Activated gamma-delta T cell treated with anti-CD3 and anti-CD28 coated beads, Interleukin-2, amount 50 U/mL, for 16 hours (primary cell): ENCODE measurements around the gene TMEM108.

Experiments used
- DNase-seq: peaks from one replicate; pipeline ENCODE4 v3.0.0-alpha.2; 2020; ENCODE audit warnings: low read depth

Gene TMEM108

GRCh38 chr3:133278260-133279043 is 240.3 kb downstream of the TMEM108 start:
- DNase-seq = no peak

- DNase-seq = no peak
These were observed 242.4 kb downstream of the TMEM108 start for GRCh38 chr3:133280586-133280985.

- no peak for DNase-seq
These were observed 244.0 kb downstream of the TMEM108 start for GRCh38 chr3:133282236-133282635.

GRCh38 chr3:133283958-133284807 is 246.0 kb downstream of the TMEM108 start:
- no peak for DNase-seq

- no peak for DNase-seq
These were observed 251.1 kb downstream of the TMEM108 start for GRCh38 chr3:133289322-133289721.

GRCh38 chr3:133292296-133292695 is 254.1 kb downstream of the TMEM108 start:
- DNase-seq = no peak

- DNase-seq = no peak
These were observed 255.4 kb downstream of the TMEM108 start for GRCh38 chr3:133293397-133294110.

- DNase-seq = no peak
These were observed 256.1 kb downstream of the TMEM108 start for GRCh38 chr3:133294253-133294652.

- no peak for DNase-seq
These were observed 257.2 kb downstream of the TMEM108 start for GRCh38 chr3:133295199-133295901.

- DNase-seq = no peak
These were observed 258.0 kb downstream of the TMEM108 start for GRCh38 chr3:133295944-133296917.

- DNase-seq = no peak
These were observed 258.8 kb downstream of the TMEM108 start for GRCh38 chr3:133296981-133297380.

GRCh38 chr3:133300102-133300501 is 261.9 kb downstream of the TMEM108 start:
- DNase-seq = no peak

GRCh38 chr3:133301194-133301593 is 263.0 kb downstream of the TMEM108 start:
- DNase-seq = no peak

GRCh38 chr3:133301731-133302130 is 263.5 kb downstream of the TMEM108 start:
- DNase-seq = no peak

GRCh38 chr3:133303430-133303829 is 265.2 kb downstream of the TMEM108 start:
- no peak for DNase-seq

GRCh38 chr3:133317866-133318265 is 279.7 kb downstream of the TMEM108 start:
- DNase-seq = no peak

- no peak for DNase-seq
These were observed 290.2 kb downstream of the TMEM108 start for GRCh38 chr3:133328373-133328772.

- DNase-seq = no peak
These were observed 291.4 kb downstream of the TMEM108 start for GRCh38 chr3:133329626-133330025.

- DNase-seq = no peak
These were observed 291.9 kb downstream of the TMEM108 start for GRCh38 chr3:133330065-133330464.

GRCh38 chr3:133330522-133330921 is 292.3 kb downstream of the TMEM108 start:
- no peak for DNase-seq

GRCh38 chr3:133354721-133355120 is 316.5 kb downstream of the TMEM108 start:
- no peak for DNase-seq
